A549 (cell line): Measurements from ENCODE around the gene CCDC80. TPM values are rescaled to one million over a fixed set of nuclear protein-coding genes. Genes with fewer than 3 reads are reported as not detected.

Source experiments
- ATAC-seq, 2 experiments: fragments of 200-7000 bp in 1 of 2; fragments of >200 bp in 1 of 2; cut with Nextera tagmentation in 1 of 2; cut with Tn5 transposase in 1 of 2; 3 replicates each; pipeline versions ENCODE4 v1.8.0 to v1.9.1; 2018 to 2020; ENCODE audit warnings: mild to moderate bottlenecking in 1 of 2, moderate library complexity in 1 of 2
- CTCF ChIA-PET: fragments of 300-600 bp; sonication (Branson Sonifier 250); formaldehyde crosslinking; extraction: SDS; loops from one replicate; lab custom pipeline; 2021; ENCODE audit warnings: antibody characterized with exemption, inconsistent platforms; lab: Yijun Ruan, JAX
- POLR2A ChIA-PET: fragments of 350-600 bp; formaldehyde crosslinking; extraction: SDS; loops from one replicate; lab custom pipeline; 2021; ENCODE audit warnings: antibody characterized with exemption, inconsistent platforms; lab: Yijun Ruan, JAX
- DNase-seq, 2 experiments: peaks; one replicate each; pipeline versions ENCODE4 v3.0.0 to v3.0.0-alpha.2; 2011 to 2016; ENCODE audit warnings: low read depth in 1 of 2, low spot score in 1 of 2
- FAIRE-seq: peaks from 2 replicates; lab custom pipeline; 2011; peaks lifted over from hg19 to GRCh38; lab: Jason Lieb, UNC
- H3K27ac ChIP-seq, 2 experiments: fragments of >200 bp; sonication (Bioruptor Twin); formaldehyde crosslinking; 3 replicates each; pipeline ENCODE4 v1.5.1; 2016 to 2017
- H3K4me1 ChIP-seq: fragments of >200 bp; sonication (Bioruptor Twin); formaldehyde crosslinking; 3 replicates; pipeline ENCODE4 v1.6.1; 2016
- H3K4me2 ChIP-seq: fragments of >200 bp; sonication (Bioruptor Twin); formaldehyde crosslinking; 3 replicates; pipeline ENCODE4 v1.6.1; 2016
- H3K4me3 ChIP-seq: fragments of >200 bp; sonication (Bioruptor Twin); formaldehyde crosslinking; 3 replicates; pipeline ENCODE4 v1.5.1; 2016
- H3K9me3 ChIP-seq: fragments of >200 bp; sonication (Bioruptor Twin); formaldehyde crosslinking; 3 replicates; pipeline ENCODE4 v1.6.1; 2016
- CHD4 ChIP-seq: fragments of 200-600 bp; sonication (generic); IDR thresholded peaks from 2 replicates; pipeline ENCODE4 v1.6.1; 2016; ENCODE audit warnings: antibody characterized with exemption, mild to moderate bottlenecking, borderline replicate concordance
- EHMT2 ChIP-seq: fragments of 200-600 bp; sonication (generic); IDR thresholded peaks from 2 replicates; pipeline ENCODE4 v1.6.1; 2016; ENCODE audit warnings: antibody characterized with exemption, low read depth, mild to moderate bottlenecking, moderate library complexity
- ELK1 ChIP-seq: fragments of 150-350 bp; IDR thresholded peaks from 2 replicates; pipeline ENCODE4 v1.6.1; 2014; ENCODE audit warnings: low read depth, mild to moderate bottlenecking, low read length
- EP300 ChIP-seq, 2 experiments: fragments of >200 bp; sonication (Bioruptor Twin); formaldehyde crosslinking; IDR thresholded peaks; 2 replicates in 1 of 2; 3 replicates in 1 of 2; pipeline ENCODE4 v1.6.1; 2016 to 2017
- ESRRA ChIP-seq: fragments of 150-350 bp; IDR thresholded peaks from 2 replicates; pipeline ENCODE4 v1.6.1; 2014; ENCODE audit warnings: mild to moderate bottlenecking, low read length, borderline replicate concordance
- FOSB ChIP-seq: fragments of 250-450 bp; sonication (Bioruptor Pico); IDR thresholded peaks from 2 replicates; pipeline ENCODE4 v1.5.0; 2020; ENCODE audit warnings: mild to moderate bottlenecking, moderate library complexity
- HDAC2 ChIP-seq: fragments of 200-600 bp; sonication (generic); IDR thresholded peaks from 2 replicates; pipeline ENCODE4 v1.6.1; 2016
- HOXA7 ChIP-seq: fragments of 250-450 bp; sonication (Bioruptor Pico); IDR thresholded peaks from 2 replicates; pipeline ENCODE4 v1.5.0; 2020; ENCODE audit warnings: mild to moderate bottlenecking, moderate library complexity
- HOXB13 ChIP-seq: fragments of 250-450 bp; sonication (Bioruptor Pico); IDR thresholded peaks from 2 replicates; pipeline ENCODE4 v1.5.0; 2020; ENCODE audit warnings: low read depth, mild to moderate bottlenecking, moderate library complexity
- JUN ChIP-seq, 2 experiments: fragments of >200 bp; sonication (Bioruptor Twin); formaldehyde crosslinking; IDR thresholded peaks; 2 replicates in 1 of 2; 3 replicates in 1 of 2; pipeline ENCODE4 v1.6.1; 2016 to 2017
- KDM5A ChIP-seq: fragments of 200-600 bp; sonication (generic); IDR thresholded peaks from 2 replicates; pipeline ENCODE4 v1.6.1; 2016; ENCODE audit warnings: antibody characterized with exemption, mild to moderate bottlenecking
- MAFK ChIP-seq: fragments of 450-650 bp; IDR thresholded peaks from 2 replicates; pipeline ENCODE4 v1.6.1; 2014; ENCODE audit not compliant: partially characterized antibody
- MAX ChIP-seq: IDR thresholded peaks from 2 replicates; pipeline ENCODE4 v1.6.1; 2012
- NPAS2 ChIP-seq: fragments of 250-450 bp; sonication (Bioruptor Pico); IDR thresholded peaks from 2 replicates; pipeline ENCODE4 v1.8.0; 2022; ENCODE audit warnings: mild to moderate bottlenecking, moderate library complexity, borderline replicate concordance
- NR3C1 ChIP-seq: fragments of >200 bp; sonication (Bioruptor Twin); formaldehyde crosslinking; IDR thresholded peaks from 3 replicates; pipeline ENCODE4 v1.6.1; 2017
- PBX3 ChIP-seq: IDR thresholded peaks from 2 replicates; pipeline ENCODE4 v1.6.1; 2012
- POLR2AphosphoS2 ChIP-seq: conservative IDR thresholded peaks from 2 replicates; pipeline ENCODE4 v1.6.1; 2012; ENCODE audit warnings: low read length, improper control_type of control experiment, inconsistent platforms
- RCOR1 ChIP-seq: fragments of 150-350 bp; IDR thresholded peaks from 2 replicates; pipeline ENCODE4 v1.6.1; 2014; ENCODE audit warnings: antibody characterized with exemption, low read length, low read depth
- RNF2 ChIP-seq: fragments of 200-600 bp; sonication (generic); IDR thresholded peaks from 2 replicates; pipeline ENCODE4 v1.6.1; 2016; ENCODE audit warnings: low read depth, mild to moderate bottlenecking, antibody characterized with exemption, moderate library complexity, borderline replicate concordance
- ZFP36 ChIP-seq: fragments of 450-650 bp; IDR thresholded peaks from 2 replicates; pipeline ENCODE4 v1.6.1; 2014; ENCODE audit warnings: borderline replicate concordance; ENCODE audit not compliant: partially characterized antibody
- ZNF302 ChIP-seq: fragments of 250-450 bp; sonication (Bioruptor Pico); IDR thresholded peaks from 2 replicates; pipeline ENCODE4 v1.9.0; 2021; ENCODE audit warnings: inconsistent platforms, mild to moderate bottlenecking, moderate library complexity
- WGBS: methylation state at CpG from one replicate; pipeline ENCODE4 v1.1.6; 2017; ENCODE audit errors: missing lambda C conversion rate; 5-methylcytosine and 5-hydroxymethylcytosine counted together
- polyA plus RNA-seq, 4 experiments: library from polyadenylated mRNA; depleted of rRNA in 3 of 4; stranded (reverse); fragments of >200 nt; fragmentation: RNase III in 1 of 4; extraction: RNeasy Plus Mini Kit Qiagen cat#74134 plus additional on column Dnase treatment in 1 of 4; gene quantifications; 2 replicates in 3 of 4; 3 replicates in 1 of 4; pipeline ENCODE4 v1.2.3, GENCODE V29; 2011 to 2017
- TF ChIP-seq, protein P1 (sequence below): fragments of >200 bp; sonication (Bioruptor Twin); formaldehyde crosslinking; IDR thresholded peaks from 3 replicates; pipeline ENCODE4 v1.5.1; 2016
- TF ChIP-seq, protein P2 (sequence below): fragments of >200 bp; sonication (Bioruptor Twin); formaldehyde crosslinking; IDR thresholded peaks from 3 replicates; pipeline ENCODE4 v1.6.1; 2016
- TF ChIP-seq, protein P3 (sequence below): fragments of 200-600 bp; sonication (generic); IDR thresholded peaks from 2 replicates; pipeline ENCODE4 v1.6.1; 2016; ENCODE audit warnings: antibody characterized with exemption, mild to moderate bottlenecking, moderate library complexity

CCDC80 gene
- polyA plus RNA-seq, 2 of the 4 experiments (the other 2 are of a cell fraction): 54.1 to 148 TPM

GRCh38 chr3:112582244-112582874 lies 58.6 kb downstream of the CCDC80 start (continued):
- TF ChIP-seq, protein P1, sequence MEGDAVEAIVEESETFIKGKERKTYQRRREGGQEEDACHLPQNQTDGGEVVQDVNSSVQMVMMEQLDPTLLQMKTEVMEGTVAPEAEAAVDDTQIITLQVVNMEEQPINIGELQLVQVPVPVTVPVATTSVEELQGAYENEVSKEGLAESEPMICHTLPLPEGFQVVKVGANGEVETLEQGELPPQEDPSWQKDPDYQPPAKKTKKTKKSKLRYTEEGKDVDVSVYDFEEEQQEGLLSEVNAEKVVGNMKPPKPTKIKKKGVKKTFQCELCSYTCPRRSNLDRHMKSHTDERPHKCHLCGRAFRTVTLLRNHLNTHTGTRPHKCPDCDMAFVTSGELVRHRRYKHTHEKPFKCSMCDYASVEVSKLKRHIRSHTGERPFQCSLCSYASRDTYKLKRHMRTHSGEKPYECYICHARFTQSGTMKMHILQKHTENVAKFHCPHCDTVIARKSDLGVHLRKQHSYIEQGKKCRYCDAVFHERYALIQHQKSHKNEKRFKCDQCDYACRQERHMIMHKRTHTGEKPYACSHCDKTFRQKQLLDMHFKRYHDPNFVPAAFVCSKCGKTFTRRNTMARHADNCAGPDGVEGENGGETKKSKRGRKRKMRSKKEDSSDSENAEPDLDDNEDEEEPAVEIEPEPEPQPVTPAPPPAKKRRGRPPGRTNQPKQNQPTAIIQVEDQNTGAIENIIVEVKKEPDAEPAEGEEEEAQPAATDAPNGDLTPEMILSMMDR: peak; percentile 83
- TF ChIP-seq, protein P2, sequence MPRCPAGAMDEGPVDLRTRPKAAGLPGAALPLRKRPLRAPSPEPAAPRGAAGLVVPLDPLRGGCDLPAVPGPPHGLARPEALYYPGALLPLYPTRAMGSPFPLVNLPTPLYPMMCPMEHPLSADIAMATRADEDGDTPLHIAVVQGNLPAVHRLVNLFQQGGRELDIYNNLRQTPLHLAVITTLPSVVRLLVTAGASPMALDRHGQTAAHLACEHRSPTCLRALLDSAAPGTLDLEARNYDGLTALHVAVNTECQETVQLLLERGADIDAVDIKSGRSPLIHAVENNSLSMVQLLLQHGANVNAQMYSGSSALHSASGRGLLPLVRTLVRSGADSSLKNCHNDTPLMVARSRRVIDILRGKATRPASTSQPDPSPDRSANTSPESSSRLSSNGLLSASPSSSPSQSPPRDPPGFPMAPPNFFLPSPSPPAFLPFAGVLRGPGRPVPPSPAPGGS: no peak
- TF ChIP-seq HOXB13 (CRISPR knock-in tag): no peak

DNA sequence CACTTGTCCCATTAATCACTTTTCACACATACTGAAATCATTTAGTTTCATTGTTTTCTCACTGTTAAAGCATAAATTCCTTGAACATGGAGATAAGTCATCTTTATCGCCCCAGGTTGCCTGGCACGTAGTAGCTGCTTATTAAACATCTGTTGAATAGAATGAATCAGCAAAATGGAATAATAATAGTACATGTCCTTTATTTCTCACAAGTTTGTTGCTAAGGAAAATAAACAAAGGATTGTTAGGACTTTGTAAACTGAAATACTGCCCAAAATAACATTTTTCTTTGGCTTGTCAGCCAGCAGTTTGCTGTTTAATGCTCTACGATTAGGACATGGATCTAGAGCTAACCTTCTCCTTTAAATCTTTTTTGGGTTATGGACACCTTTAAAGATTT lies 61.2 kb downstream of the CCDC80 start:
- ATAC-seq: no peak
- 86% methylated on average over 3 of the region's 3 CpGs for WGBS
- H3K4me2 ChIP-seq: no peak overlapping the region
- DNase-seq: no peak
- POLR2A ChIA-PET: interaction anchor here (0.6 kb wide), 1 partner anchor 378 kb away, joined by 3 read pairs; no protein-coding TSS in a partner anchor
- H3K4me1 ChIP-seq: no peaks in the 10 kb centered on the region
- H3K27ac ChIP-seq: no peak overlapping the region
- peak; percentile 18 for FAIRE-seq
- CTCF ChIA-PET: interaction anchor here (0.6 to 4.1 kb wide), 7 partner anchors 11 to 399 kb away, joined by 3 to 40 read pairs (median 6); no protein-coding TSS in a partner anchor
- TF ChIP-seq MAFK: peak; percentile 27
- TF ChIP-seq, protein P3, sequence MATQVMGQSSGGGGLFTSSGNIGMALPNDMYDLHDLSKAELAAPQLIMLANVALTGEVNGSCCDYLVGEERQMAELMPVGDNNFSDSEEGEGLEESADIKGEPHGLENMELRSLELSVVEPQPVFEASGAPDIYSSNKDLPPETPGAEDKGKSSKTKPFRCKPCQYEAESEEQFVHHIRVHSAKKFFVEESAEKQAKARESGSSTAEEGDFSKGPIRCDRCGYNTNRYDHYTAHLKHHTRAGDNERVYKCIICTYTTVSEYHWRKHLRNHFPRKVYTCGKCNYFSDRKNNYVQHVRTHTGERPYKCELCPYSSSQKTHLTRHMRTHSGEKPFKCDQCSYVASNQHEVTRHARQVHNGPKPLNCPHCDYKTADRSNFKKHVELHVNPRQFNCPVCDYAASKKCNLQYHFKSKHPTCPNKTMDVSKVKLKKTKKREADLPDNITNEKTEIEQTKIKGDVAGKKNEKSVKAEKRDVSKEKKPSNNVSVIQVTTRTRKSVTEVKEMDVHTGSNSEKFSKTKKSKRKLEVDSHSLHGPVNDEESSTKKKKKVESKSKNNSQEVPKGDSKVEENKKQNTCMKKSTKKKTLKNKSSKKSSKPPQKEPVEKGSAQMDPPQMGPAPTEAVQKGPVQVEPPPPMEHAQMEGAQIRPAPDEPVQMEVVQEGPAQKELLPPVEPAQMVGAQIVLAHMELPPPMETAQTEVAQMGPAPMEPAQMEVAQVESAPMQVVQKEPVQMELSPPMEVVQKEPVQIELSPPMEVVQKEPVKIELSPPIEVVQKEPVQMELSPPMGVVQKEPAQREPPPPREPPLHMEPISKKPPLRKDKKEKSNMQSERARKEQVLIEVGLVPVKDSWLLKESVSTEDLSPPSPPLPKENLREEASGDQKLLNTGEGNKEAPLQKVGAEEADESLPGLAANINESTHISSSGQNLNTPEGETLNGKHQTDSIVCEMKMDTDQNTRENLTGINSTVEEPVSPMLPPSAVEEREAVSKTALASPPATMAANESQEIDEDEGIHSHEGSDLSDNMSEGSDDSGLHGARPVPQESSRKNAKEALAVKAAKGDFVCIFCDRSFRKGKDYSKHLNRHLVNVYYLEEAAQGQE: no peak
- no peak for TF ChIP-seq ZFP36
- TF ChIP-seq HDAC2: no peak
- no peak for TF ChIP-seq RCOR1
- TF ChIP-seq RNF2: no peak
- H3K9me3 ChIP-seq: no peaks in the 10 kb centered on the region
- no peak overlapping the region for H3K4me3 ChIP-seq

DNA sequence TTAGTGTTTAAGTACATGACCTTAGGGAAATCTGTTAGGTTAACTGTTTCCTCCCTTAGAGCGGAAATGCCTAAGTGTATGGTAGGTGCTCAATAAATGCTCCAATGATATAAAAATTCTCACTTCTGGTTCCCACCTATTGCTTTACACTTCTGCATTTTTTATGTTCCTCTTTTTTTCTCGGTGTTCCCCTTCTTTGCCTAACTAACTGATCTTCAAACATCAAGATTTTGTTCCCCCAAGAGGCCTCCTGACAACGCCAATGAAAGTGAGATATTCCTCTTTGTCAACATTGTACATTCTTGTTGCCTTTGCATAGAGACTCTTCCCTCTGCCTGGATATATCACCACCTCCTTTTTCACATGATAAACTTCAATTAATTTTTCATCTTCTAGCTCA lies 61.7 kb downstream of the CCDC80 start:
- no peak overlapping the region for H3K4me3 ChIP-seq
- no peak overlapping the region for H3K27ac ChIP-seq
- no peak for ATAC-seq
- H3K9me3 ChIP-seq: no peaks in the 10 kb centered on the region
- FAIRE-seq: no peak
- WGBS: 87% methylated on average over 3 of the region's 3 CpGs
- ChIA-PET POLR2A (interaction anchor here (0.6 to 1.3 kb wide), 2 partner anchors 62 to 377 kb away, joined by 3 to 7 read pairs; no protein-coding TSS in a partner anchor), CTCF (interaction anchor here (1.1 to 2.8 kb wide), 4 partner anchors 11 to 400 kb away, joined by 3 to 12 read pairs (median 6); no protein-coding TSS in a partner anchor)
- no peaks in the 10 kb centered on the region for H3K4me1 ChIP-seq
- no peak for TF ChIP-seq ELK1
- TF ChIP-seq POLR2AphosphoS2: no peak
- TF ChIP-seq EP300 (IDR thresholded peaks at IDR 0.05): no peak
- no peak for TF ChIP-seq NPAS2 (CRISPR knock-in tag)
- no peak for TF ChIP-seq EHMT2
- no peak for TF ChIP-seq ZFP36
- no peak for TF ChIP-seq MAX
- no peak for TF ChIP-seq ZNF302 (CRISPR knock-in tag)
- no peak for TF ChIP-seq HOXA7 (CRISPR knock-in tag)
- no peak for TF ChIP-seq KDM5A
- TF ChIP-seq HOXB13 (CRISPR knock-in tag): no peak
- TF ChIP-seq JUN (IDR thresholded peaks at IDR 0.05): no peak
- TF ChIP-seq CHD4: no peak
- no peak for TF ChIP-seq FOSB
- no peak for TF ChIP-seq NR3C1
- TF ChIP-seq ESRRA: no peak
- no peak for TF ChIP-seq PBX3
- no peak overlapping the region for H3K4me2 ChIP-seq
- DNase-seq: no peak
